HG02970 (cell line): ENCODE measurements around the gene SLC22A25.
"Not testable (repeated sequence)": the region's sequence is repeated elsewhere in the genome, so short reads cannot be mapped to it uniquely, and the experiment has no call there.

Experiments
- ATAC-seq: cut with Tn5 transposase; IDR thresholded peaks from one replicate; pipeline ENCODE4 v1.9.1; 2021; ENCODE audit warnings: mild to moderate bottlenecking, moderate library complexity, moderate number of reproducible peaks; ENCODE audit not compliant: unreplicated experiment, low FRiP score

Gene SLC22A25

DNA sequence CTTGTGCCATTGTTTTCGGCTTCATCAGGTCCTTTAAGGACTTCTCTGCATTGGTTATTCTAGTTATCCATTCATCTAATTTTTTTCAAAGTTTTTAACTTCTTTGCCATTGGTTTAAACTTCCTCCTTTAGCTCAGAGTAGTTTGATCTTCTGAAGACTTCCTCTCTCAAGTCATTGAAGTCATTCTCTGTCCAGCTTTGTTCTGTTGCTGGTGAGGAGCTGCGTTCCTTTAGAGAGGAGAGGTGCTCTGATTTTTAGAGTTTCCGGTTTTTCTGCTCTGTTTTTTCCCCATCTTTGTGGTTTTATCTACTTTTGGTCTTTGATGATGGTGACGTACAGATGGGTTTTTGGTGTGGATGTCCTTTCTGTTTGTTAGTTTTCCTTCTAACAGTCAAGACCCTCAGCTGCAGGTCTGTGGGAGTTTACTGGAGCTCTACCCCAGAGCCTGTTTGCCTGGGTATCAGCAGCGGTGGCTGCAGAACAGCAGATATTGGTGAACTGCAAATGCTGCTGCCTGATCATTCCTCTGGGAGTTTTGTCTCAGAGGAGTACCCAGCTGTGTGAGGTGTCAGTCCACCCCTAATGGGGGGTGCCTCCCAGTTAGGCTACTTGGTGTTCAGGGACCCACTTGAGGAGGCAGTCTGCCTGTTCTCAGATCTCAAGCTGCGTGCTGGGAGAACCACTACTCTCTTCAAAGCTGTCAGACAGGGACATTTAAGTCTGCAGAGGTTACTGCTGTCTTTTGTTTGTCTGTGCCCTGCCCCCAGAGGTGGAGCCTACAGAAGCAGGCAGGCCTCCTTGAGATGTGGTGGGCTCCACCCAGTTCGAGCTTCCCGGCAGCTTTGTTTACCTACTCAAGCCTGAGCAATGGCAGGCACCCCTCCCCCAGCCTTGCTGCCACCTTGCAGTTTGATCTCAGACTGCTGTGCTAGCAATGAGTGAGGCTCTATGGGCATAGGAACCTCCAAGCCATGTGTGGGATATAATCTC is 7.6 kb downstream of the SLC22A25 start:
- ATAC-seq: not testable (repeated sequence)

DNA sequence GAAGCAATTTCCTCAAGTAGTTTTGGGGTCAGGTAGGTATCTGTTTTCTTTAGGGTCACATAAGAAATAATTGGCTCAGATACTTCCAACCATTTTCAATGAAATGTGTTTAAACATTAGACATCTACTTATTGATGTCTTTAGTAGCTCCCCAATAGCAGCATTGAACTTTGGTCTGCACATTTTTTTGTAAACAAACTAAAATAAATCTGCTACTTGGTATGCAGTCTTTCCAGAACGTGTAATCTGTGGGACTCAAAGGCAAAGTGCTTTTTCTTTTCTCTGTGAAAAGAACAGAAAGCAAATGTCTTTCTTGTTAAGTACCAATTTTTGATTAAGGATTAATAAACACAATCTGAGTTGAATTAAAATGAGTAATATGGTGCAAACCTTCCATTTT is 13.6 kb downstream of the SLC22A25 start:
- no peak for ATAC-seq

DNA sequence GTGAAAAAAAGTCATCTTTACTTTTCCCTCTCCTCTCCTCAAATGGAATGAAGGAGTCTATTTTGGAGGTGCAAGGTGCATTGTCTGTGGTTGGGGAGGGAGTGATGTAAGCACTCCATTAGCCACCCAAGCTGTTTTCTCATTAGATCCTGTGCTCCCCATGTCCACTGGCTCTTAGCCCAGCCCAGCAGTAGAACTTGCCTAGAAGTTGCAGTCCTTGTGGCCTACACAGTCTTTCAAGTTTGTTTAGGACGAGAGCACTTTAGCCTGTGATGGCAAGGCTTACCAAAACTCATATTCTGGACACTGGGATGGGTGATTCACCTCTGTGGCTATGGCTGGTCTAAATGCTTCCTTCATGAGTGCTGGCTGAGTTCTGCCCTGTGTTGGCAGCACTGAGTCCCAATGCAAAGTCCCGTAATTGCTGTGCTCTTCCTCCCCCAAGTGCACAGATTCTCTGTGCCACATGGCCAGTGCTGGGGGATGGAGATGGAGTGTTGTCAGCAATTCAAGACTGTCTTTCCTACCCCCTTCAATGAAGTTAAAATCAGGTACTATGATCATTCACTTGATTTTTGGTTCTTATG is 15.8 kb downstream of the SLC22A25 start:
- no peak for ATAC-seq

DNA sequence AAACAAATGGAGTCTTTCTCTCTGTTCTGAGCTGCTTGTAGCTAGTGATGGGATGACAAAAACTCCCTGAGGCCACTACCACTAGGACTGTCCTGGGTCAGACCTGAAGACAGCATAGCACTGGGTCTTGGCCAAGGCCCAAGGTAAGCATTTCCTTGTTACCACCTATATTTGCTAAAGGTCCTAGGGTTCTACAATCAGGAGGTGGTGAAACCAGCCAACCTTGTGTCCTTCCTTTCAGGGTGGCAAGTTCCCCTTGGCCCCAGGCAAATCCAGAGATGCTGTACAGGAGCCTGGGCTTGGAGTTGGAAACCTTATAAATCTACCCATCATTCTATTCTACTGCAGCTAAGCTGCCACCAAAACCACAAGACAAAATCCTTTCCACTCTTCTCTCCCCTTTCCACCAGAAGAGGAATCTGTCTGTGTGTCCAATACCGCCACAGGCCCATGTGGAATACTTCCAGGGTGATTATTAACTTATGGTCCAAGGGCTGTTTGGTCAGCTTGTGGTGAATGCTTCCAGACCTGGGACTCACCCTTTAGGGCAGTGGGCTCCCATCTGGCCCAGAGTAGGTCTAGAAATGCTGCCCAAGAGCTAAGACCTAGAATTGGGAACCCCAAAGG is 16.8 kb downstream of the SLC22A25 start:
- no peak for ATAC-seq

DNA sequence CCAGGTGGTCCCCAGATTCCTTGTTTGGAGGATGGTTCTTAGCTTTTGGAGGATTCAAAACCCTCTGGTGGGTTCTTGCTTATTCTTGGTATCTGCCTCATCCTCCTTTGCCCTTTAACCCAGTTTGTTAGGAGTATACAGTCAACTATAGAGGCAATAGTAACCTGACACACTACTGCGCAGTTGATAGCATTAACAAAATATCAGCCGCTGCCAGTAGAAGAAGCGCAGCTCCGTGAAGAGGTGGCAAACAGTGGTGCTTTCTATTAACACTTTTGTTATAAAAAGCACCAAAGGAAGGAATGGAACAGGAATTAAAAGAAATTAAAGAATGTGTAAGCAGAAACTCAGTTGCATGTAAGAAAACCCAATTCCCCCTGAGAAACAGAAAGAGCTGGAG is 29.3 kb downstream of the SLC22A25 start:
- no peak for ATAC-seq

- ATAC-seq: no peak
These were observed 30.7 kb downstream of the SLC22A25 start for GRCh38 chr11:63212742-63213141.

DNA sequence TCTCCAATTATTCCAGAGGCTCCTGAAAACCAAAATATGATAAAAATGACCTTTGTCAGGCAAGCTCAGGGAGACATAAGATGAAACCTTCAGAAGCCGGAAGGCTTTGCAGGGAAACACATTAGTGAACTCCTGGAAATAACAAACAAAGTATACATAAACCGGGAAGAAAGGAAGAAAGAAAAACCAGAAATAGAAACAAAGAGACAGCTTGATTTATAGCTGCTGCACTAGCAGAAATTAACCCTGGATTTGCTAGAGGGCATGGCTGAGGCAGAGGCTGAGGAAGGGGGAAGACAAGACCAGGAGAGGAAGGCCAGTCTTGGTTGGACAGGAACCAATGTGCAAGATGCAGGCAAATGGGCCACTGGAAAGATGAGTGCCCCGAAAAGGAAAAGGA is 33.3 kb downstream of the SLC22A25 start:
- ATAC-seq: no peak
